Stimulated activated CD4-positive, alpha-beta T cell treated with anti-CD3 and anti-CD28 coated beads, Interleukin-15, amount 100 ng/mL, for 1 hour (primary cell): ENCODE results near the gene TBL3.
"Not testable (repeated sequence)": the region's sequence is repeated elsewhere in the genome, so short reads cannot be mapped to it uniquely, and the experiment has no call there.

Experiments
- DNase-seq, 2 donors: peaks; one replicate each; pipeline ENCODE4 v3.0.0-alpha.2; 2020; ENCODE audit warnings: low read depth in 1 of 2, low spot score in 1 of 2

TBL3 gene

DNA sequence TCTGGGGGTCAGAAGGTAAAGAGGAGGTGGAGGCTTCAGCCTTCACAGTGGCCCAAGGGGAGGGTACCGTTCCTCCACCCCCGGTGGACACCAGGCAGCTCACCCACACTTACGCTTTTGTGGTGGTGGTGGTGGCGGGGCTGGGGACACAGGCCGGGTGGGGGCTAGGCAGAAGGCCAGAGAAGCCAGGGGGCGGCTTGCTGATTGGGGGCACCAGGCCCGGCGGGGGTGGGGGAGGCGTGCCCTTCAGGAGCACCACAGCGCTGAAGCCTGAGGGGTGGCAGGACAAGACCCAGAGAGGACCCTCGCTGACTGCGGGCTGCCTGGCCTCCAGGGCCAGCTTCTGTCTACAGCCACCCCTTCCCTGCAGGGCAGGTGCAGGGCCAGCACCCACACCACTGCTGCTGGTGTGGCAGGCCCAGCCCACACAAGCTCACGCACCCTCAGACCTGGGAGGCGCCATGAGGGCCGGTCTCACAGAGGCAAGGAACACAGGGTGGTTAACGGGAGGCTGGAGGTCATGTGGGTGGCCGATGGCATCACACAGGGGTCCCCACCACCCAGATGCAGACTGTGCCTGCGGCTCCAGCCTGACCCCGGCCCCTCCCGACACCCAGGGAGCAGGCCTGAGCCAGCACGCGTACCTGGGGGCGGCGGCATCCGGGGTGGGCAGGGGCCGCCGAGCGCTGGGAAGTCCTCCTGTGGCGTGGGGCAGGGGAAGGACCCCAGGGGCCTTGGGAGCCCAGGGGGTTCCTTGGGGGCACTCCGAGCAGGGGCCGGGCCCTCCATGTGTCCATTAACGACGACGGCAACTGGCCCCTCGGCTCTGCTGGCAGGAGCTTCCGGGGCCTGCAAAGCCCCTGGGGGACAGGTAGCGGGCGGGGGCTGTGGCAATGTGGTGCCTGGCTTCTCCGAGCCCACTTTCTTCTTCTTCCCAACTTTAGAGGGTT, 27.3 kb downstream of the TBL3 start:
- no peak for DNase-seq

DNA sequence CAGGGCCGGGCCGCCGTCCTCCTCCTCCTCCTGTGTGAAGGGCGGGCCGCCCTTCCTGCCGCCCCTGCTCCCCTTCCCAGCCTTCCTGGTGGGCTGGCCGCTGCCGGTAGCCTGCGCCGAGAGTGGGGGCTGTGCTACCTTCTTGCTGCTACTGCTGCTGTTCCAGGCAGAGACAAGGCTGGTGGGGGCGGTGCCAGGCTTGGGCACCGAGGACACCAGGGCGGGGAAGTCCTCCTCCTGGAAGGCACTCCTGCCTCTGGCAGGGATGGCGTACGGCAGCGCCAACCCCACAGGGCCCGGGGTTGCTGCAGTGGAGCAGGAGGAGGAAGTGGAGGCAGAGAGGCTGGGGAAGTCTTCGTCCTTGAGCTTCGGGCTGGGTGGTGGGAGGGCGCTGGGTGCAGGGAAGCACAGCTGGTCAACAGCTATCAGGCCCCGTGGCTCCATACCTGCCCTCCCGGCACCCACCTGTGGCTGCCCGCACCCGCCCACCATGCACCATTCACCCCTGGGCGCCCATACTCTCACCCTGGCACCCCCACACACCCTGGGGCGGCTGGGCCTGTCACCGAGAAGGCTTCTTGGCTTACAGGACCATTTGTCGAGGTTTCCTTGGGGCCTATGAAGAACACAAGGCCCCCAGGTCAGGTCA, 28.1 kb downstream of the TBL3 start:
- DNase-seq = no peak

- DNase-seq = no peak
Measured at GRCh38 chr16:2001035-2001434, 29.2 kb downstream of the TBL3 start.

DNA sequence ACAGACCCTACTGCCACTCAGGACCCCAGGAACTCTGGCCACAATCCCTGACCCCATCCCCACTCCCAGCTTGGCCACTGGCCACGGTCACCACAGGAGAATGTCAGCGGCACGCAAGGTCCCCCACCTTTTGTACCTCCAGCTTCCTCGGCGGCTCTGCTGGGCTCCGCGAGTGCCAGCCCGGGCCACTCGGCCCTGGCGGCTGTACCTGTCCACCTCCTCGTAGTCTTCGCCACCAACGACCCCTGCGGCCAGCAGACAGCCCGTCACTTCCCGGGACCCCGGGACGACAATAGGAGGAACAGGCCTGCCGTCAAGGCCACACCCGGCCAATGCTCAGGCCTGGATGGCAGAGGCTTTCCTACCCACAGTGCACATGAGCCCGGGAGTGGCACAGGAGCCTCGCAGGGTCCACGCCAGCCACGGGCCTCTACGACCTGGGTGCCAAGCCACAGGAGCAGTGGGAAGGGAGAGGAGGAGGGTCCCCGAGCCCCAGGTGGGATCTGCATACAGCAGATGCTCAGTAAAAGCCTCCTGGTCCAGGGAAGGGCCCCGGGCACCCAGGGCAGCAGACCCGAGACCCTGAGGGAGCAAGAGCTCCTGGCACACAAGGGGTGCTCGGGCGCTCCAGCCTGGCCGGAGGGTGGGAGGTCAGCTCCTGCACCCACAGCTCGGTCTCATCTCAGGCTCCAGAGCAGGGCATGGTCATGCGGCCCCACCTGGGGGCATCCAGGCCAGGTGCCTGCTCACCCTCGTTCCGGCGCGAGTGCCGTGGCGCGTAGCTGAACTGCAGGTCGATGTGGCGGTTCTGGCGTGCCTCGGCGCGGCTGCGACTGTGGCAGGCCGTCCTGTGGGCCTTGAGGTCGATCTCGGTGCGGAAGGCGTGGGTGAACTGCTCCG, 29.9 kb downstream of the TBL3 start:
- no peak for DNase-seq

GRCh38 chr16:2002406-2003230, 30.8 kb downstream of the TBL3 start:
- no peak for DNase-seq

GRCh38 chr16:2003231-2003826, 31.5 kb downstream of the TBL3 start:
- DNase-seq = no peak

DNA sequence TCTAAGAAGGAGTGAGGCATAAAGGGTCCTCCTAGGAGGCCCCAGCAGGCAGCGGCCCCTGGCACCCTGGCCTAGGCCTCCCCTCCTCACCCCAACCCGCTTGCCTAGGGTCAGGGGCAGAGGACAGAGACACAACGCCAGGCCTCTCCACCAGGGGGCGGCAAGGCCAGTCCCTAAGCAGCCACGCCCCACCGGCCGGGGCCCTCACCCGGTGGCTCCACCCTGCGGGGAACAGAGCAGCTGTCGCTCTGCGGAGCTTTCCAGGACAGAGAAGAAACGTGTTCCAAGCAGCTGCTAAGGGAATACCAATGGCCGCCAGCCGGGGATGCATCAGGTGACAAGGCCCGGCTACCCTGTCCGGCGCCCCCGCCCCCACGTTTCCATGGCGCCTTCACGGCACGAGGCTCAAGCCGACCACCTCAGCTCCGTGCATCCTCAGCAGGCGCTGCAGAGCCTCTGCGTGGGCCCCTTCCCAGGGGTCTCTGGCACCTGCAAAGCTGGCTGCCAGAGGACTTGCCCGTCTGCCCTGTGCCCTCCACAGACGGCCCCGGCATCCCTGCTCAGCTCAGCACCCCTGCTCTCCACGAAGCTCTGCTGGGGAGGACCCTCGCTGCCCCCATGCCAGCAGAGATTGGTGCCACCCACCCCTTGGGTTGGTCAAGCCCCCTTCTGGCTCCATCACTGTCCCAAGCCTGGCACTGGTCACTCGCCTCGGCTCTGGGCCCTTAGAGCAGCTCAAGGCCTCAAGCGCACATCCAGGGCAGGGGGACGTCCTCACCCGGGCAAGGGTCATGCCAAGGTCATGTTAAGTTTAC, 32.2 kb downstream of the TBL3 start:
- peak; percentile 72 to 81 for DNase-seq

DNA sequence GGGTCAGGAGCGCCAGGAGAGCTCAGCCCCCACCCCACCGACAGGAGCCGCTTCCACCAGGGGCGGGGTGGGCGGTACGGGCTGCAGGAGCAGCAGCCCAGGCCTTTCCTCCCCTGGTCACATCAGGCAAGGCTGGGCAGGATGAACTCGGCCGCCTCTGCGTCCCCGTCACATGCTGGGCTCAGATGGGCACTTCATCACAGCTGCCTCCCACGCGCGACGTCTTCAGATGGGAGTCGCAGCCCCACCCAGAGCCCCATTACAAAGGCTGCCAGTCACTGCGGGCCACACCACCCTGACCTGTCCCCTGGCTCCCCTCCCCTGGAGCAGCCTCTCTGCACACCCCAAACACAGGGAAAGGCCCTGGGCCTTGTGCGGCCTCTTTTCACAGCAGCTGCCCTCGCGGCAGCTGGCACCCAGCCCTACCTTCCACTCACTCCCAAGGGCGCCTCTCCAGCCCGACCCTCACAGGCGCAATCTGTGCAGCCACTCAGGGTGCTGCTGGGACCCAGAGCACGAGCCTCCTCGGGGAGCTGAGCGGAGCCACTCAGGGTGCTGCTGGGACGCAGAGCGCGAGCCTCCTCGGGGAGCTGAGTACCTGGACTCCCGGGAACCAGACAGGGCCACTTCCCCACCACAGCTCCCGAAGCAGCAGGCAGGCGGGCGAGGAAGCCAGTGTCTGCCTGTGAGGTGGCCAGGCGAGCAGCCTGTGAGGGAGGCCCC, 33.1 kb downstream of the TBL3 start:
- no peak for DNase-seq

GRCh38 chr16:2005646-2006045, 33.8 kb downstream of the TBL3 start:
- DNase-seq = no peak

DNA sequence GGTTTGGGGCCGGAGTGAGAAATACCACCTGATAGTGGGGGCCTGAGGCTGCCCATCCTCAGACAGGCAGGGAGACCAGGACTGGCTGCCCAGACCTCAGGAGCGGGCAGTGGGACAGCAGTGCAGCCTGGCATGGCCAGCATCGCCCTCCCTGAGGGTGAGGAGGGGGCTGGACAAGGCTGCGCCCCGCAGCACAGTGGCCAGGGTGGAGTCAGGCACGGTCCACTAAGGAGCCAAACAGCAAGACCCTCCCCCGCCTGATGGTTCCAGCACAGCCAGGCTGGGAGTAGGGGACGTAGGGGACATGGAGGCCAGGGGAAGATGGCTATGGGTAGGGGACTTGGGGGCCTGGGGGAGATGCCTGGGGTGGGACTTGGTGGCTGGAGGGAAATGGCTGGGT, 34.5 kb downstream of the TBL3 start:
- no peak for DNase-seq

DNA sequence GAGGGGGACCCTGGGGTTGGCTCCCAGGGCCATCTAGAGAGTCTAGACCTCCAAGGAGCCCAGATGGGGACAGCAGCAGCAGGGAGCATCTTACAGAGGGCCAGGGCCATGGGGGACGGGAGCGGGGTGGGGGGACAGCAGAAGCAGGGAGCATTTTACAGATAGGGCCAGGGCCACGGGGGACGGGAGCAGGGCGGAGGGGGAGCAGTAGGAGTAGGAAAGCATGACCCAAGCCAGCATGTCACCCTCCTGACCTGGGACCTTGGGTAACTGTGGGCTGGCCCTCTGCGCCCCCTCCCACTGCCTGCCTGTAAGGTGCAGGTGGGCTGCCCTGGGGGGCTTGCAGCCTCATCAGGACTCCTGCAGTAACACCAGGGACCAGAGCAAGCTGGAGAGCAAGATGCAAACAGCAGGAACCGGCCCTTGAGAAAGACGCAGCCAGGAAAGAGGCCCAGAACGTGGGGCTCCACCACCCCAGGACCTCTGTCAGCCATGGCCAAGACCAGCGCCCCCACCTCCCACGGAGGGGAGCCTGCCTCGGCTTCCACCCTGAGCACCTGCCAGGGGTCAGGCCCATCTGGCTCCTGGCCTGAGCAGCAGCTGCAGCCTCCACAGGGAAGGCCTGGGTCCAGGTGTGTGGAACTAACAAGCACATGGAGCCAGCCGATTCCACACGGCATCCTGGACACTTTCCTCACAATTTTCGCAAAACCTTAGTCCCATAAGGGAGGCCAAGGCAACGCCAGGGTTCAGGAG, 35.4 kb downstream of the TBL3 start:
- DNase-seq = no peak

GRCh38 chr16:2008009-2008526, 36.2 kb downstream of the TBL3 start:
- DNase-seq = no peak

DNA sequence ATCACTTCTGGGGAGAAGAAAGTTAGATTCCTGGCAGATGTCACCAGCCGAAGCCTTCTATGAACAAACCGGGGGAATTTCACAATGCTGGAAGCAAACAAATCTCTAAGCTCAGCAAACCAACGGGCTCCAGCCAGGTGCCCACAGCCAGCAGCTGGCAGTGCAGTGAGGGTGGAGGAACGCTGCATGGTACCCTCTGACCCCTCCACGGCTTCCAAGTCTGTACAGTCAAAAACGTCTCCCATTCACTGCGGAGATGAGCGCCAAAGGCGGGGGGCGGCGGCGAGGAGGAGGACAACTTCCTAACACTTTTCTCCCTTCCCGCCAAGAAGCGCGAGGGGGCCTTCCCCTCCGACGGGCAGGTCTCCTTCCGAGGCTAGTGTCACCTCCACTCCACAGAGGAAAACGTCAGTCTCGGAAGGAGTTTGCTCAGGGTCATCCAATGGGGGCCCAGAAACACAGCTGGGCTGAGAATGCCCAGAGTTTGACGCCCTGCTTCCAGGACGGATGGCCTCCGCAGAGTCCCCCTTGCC, 36.8 kb downstream of the TBL3 start:
- no peak for DNase-seq

DNA sequence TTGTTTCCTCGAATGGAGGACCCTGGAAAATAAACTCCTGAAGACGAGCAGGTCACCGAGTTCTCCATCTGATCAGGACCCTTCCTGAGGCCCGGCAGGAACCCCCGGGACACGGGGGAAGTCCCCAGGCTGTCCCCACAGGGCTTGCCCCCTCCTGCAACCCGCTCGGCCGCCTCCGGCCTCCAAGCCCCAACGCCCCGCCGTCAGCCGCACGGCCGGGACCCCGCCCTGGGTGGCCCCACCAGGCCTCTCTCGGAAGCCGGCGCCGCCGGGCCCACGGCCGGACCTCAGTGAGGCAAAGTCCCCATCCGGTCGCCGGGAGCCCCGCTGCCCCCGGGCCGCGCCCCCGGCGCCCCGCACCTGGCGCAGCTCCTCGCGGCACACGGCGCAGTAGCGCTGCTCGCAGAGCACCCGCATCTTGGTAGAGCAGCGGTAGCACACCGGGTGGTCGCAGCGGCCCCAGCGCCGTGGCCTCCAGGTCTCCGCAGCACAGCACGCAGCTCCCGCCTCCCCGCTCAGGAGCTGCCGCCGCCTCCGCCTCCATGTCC, 37.4 kb downstream of the TBL3 start:
- DNase-seq = no peak

DNA sequence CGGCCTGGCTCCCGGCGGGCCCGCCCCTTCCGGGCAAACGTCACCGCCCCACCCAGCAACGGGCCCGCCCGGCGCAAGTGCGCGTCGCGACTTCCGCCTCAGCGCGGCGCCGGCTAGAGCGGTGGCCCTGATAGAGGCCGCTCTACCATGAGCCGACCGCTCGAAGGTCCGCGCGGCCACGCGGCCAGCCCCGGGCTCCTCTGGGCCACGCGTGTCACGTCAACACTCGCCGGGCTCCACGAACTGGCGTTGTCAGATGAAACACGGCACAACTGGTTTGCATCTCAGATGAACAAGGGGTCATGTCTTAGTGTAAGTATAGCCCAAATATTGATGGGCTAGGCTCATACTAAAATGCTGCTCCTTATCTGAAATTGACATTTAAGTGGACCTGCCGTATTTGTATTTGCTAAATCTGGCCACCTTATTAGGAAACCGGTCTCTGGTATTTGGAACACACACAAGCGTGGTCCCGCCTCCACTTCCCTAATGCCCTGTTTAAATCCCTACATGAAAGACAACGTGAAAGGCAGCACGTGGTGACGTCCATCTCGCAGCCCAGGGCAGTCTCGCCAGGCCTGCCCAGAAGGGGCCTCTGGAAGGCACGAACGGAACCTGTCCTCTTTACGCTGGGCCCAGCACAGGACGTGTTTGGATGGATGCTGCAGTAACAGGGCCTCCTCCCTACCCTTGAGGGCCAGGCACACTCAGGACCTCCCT, 38.1 kb downstream of the TBL3 start, which contains the start of gene ZNF598:
Gene ZNF598 (minus strand): TSS at position 31 of the 720 bp plus-strand sequence.
- DNase-seq = peak; percentile 62 to 71

DNA sequence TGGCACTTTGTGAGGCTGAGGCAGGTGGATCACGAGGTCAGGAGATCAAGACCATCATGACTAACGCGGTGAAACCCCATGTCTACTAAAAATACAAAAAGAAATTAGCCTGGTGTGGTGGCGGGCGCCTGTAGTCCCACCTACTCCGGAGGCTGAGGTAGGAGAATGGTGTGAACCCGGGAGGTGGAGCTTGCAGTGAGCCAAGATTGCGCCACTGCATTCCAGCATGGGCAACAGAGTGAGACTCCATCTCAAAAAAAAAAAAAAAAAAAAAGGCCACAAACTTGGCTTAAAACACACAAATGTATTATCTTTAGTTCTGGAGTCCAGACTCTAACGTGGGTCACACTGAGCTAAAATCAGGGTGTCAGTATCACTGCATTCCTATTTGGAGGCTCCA, 39.9 kb downstream of the TBL3 start:
- DNase-seq = not testable (repeated sequence)
